ENCODE measurements around the gene IKZF3.
"Not testable (repeated sequence)": the region's sequence is repeated elsewhere in the genome, so short reads cannot be mapped to it uniquely, and the experiment has no call there.

The IKZF3 gene

DNA sequence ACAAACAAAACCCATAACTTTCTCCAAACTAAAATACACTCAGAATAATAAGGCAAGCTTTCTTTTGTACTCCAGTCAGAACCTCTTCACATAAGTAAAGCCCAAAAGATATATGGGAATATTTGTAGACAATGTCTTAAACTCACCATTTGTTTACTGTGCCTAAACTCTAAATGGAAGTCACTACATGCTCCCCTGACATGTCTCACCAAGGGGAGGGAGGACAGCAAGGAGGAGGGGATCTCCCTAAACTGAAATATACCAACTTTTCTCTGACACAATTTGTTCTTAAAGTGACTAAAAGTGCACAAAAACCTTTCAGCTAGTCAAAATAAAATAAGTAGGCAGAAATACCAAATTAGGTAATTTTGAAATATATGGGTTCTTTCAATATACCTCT, 87.9 kb downstream of the IKZF3 start:
- DNase-seq, result no peak

DNA sequence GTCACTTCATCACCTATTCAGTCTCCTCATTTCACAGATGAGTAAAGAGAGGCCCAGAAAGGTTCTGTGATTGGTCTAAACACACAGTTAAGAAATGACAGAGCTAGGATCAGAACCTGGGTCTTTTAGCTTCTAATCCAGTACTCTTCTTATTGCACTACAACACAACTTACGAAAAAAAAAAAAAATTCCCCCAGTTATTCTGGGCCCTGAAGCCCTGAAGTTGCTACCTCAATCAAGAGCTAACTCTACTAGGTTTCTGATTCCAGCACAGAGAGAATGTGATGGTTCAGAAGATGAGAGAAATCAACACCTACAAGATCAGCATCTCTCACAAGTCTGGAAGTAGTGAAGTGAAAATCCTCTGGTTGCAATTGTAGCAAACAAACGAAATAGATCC, 89.1 kb downstream of the IKZF3 start:
- no peak for DNase-seq

DNA sequence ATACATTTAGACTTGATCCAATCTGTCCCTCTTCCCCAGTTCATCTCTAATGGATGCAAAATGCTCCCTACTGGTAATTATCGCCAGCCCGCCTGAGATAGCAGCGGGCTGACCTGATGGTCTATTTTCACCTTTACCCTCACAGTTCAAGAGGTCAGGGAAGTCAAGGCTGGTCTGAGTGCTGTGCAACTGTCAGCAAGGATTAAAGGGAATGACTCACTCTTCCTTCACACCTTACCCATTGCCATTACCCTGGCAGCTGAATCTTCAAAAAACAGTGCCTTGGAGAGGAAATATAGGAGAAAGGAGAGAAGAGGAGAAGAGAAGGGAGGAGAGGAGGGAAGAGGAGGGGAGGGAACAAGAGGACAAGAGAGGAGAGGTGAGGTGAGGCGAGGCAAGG, 90.1 kb downstream of the IKZF3 start:
- peak; percentile 34 for DNase-seq

DNA sequence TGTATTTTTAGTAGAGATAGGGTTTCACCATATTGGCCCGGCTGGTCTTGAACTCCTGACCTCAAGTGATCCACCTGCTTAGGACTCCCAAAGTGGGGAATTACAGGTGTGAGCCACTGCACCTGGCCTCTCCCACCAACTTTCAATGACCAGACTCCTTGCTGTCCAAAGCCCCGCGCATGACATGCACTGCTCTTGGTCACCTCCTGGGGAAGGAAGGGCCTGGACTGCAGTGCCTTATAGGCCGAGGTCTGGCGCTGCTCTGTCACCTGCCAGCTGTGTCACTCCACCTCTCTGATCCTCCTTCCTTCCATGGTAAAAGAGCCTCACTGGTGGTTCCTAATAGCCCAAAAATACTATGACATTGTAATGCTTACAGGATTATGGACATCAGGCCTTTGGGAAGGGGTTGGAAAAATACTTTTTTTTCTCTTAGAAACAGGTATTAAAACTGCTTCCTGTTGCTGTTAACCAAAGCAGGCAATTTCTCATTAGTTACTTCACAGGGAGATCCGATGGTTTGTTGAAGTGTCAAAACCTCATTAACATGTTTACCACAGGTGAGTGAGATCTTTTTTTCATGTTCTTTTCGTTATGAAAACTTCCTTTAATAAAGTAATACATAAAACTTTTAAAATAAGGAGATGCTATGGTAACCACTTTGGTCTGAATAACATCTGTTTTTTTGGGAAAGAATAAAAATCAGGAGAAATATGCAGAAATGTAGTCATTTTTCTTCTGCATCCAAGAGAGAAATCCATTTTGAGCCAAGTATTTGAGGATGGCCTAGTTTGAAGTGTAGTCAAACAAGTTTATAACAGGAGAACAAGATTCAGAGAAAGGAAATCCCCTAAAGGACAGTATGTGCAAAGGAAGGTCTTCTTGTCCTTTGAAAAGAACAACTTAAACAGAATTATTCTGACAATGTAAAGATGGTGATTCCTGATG, 90.9 kb downstream of the IKZF3 start:
- DNase-seq, result no peak

DNA sequence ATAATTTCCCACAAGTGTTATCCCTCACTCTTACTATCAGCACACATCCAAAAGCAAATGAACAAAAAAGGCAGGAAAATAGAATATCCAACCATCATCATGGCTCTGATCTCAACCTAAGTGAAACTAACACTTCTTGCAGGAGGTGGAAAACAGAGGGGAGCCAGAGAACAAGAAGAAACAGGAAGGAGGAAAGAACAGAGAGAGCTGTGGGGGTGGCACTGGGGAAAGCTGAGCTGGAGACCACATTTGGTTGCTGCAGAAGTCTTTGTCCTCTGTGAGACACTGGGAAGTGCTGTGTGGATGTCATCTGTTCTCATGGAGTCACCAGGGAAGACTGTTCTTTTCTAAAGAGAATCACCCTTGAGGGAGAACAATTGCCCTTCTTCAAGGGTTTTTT, 91.7 kb downstream of the IKZF3 start:
- DNase-seq, result no peak

DNA sequence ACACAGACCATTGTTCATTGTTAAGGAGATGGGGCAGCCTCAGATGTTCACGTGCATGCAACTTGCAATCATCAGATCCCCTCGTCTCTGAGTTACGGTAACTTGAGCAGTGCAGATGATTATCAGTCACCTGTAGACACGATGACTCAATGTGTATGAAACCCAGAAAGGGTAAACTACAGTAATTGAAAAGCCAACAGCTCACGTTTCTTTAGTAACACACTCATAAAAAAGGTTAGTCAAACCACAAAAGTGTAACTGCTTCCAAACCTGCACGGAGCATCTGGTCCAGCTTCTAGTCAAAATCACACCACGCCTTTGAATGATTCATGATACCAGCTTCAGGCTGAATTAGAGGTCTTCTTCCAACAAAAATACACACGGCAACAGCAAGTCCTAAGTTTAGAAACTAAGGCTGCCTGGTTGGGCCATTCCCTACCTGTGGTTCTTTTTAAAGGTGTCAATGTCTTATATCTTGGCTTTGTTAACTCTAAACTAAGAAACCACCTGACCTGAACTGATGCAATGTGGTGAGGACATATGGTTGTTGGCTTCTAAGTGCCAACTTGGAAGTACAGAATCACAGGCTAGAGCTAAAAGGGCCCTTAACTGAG, 94.0 kb downstream of the IKZF3 start:
- peak; percentile 41 for DNase-seq

DNA sequence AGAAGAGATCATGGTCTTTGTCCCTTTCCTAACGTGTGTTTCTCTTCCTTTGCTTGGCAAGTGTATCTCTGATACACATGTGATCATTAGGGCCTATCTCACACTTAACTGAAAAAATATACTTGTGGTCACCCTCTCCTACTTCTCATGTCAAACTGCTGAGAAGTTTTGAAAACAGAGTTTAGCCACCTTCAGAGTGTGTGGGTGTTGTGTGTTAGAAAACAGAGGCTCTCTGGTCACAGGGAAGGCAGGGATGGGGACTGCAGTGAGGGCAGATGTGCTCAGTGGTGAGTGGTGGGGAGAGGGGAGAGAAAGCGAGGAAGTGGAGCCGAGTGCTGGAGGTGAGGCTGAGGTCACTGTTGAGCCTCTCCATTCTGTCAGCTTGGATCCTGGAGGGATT, 97.0 kb downstream of the IKZF3 start:
- no peak for DNase-seq

DNA sequence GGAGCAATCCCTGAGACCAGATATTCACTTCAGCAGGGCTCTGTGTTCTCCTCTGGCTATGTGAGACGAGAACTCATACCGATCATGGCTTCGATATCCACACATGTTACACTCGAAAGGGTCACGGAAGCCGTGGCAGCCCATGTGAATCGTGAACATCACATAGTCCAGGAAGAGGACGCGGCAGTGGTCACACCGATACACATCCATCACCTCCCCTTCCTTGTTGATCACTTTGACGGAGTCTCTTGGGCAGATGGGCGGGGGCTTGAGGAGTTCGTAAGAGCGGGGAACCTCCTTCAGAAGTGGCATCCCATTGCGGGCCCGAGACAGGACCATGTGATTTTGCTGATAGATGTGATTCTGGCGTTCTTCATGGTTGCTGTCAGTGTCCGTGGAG, 98.3 kb downstream of the IKZF3 start:
- no peak for DNase-seq

DNA sequence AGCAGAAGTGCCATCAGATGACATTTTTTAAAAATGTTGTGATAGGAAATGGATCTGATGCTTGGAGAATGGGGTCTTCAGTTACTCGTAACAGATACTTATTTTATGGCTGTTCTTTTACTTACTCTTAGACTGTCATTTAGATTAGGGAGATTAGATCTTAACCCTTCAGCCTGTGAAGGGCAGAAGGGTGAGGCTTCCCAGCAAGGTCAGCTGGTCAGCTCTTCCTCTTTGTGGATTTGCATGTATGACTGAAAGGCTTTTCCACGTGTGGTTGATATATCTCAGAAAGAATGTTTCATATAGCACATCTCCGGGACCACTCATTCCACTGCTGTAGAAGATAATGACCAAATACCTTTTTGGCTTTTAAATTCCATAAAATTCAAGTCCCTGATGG, 98.9 kb downstream of the IKZF3 start:
- DNase-seq, result no peak

DNA sequence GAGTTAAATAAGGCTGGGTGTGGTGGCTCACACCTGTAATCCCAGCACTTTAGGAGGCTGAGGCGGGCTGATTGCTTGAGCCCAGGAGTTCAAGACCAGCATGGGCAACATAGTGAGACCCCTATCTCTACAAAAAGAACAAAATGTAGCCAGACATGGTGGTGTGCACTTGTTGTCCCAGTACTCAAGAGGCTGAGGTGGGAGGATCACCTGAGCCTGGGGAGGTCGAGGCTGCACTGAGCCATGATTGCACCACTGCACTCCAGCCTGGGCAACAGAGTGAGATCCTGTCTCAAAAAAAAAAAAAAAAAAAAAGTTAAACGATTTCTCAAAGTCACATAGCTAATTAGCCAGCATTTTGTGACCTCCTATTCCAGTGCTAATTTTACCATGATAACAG, 99.9 kb downstream of the IKZF3 start:
- DNase-seq, result not testable (repeated sequence)

DNA sequence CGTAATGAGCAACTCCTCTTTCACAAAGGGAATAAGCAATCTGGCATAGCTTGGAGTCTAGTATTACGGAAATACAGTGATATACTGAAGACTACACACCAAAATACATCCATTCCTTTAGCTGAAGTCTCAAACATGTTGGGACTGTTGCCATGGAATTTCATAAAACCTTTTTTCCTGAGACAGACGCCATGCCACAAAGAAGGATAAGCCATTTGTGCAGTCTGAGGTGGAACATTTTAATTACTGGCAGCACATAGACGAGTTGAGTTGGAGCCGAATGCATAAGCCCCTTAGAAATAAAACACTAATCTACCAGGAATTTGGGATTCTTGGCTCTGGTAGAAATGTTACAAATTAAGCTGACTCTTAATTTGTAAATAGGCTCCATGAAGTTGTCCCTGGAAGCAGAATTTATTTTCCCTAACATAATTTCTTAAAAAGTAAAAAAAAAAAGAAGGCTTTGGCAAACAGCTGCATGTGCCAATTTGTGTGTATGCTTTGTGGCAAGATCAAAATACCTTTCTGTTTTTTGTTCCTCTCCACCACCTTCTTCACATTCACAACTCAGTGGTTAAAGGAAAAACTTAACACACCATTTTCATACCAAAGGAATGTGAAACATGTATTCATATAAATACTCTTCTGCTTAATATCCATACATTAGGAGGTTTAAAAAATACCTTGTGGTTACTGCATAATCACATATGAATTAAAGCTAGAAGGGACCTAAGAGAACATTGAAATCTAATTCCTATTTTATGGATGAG, 100.9 kb downstream of the IKZF3 start:
- DNase-seq, result no peak

DNA sequence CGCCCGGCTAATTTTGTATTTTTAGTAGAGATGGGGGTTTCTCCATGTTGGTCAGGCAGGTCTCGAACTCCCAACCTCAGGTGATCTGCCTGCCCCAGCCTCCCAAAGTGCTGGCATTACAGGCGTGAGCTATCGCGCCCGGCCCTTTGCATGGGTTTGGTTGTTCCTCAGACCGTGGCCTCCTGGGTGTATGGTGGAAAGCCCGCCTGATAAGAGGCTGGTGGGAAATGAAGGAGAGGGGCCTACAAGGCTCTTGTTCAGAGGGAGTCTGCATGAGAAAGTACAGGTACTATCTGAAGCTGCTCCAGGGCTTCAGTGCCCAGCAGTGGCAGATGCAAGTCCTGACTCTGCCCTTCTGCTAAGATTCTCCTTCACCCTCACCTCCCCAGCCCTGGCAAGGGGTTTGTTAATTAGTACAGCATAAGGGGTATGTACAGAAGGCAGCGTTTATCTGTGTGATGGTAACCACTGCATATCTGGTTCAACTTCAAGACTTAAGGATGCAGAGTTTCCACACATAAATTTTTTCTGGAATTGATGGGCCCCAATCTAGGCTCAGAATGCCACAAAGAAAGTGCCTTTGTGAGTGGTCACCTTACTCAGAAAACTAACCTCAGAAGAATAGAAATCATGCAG, 102.1 kb downstream of the IKZF3 start:
- DNase-seq, result no peak

DNA sequence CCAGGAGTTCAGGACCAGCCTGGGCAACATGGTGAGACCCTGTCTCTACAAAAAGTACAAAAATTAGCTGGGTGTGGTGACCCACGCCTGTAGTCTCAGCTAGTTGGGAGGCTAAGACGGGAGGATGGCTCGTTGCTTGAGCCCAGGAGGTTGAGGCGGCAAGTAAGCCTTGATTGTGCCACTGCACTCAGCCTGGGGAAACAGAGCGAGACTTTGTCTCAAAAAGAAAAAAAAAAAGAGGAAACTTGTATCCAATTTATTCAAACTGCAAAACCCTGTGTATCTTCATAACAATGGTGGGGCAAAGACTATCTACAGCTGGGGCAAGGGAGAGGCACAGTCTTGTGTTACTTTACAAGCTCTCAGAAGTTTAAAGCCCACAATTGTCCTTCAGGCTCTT, 104.9 kb downstream of the IKZF3 start:
- no peak for DNase-seq

DNA sequence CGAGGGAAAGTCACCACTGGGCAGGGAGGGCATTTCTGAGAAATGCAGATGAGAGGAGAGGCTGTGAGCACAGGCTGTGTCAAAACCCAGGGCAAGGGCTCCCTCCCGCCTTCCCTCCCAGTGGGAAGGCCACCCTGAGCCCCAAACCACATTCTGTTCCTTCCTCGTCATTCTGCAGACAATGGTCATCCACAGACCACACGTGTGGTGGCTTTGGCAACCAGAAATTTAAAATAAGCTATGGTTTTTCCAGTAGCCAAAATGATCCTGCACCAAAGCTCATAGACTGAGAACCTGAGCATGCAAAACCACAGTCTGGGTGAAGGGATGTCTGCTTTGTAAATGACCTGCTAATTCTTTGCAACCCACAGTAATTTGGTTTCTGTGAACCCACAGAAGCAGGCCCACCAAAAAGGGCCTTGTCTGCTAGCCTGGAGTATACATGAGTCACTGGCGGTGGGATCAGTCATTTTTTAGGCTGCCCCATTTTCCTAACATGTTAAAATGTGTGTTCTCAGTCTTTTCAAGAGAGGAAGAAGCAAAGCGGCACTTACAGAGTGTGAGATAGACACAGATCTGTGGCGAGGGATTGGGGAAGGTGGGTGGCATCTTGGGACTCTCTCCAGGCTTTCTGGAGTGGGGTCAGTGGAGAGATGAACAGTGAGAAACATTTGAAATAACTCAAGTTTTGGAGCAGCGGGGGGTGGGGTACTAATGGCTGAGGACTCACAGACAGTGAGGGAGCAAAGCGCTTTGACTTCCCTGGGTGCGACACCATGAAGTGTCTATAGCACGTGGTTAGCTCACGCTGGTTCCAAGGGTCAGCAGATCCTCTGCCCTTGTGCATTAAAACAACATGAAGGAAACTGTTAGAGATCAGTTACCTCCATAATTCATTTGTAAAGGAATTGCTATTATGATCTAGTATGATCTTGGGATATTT, 105.9 kb downstream of the IKZF3 start:
- peak; percentile 64 for DNase-seq

DNA sequence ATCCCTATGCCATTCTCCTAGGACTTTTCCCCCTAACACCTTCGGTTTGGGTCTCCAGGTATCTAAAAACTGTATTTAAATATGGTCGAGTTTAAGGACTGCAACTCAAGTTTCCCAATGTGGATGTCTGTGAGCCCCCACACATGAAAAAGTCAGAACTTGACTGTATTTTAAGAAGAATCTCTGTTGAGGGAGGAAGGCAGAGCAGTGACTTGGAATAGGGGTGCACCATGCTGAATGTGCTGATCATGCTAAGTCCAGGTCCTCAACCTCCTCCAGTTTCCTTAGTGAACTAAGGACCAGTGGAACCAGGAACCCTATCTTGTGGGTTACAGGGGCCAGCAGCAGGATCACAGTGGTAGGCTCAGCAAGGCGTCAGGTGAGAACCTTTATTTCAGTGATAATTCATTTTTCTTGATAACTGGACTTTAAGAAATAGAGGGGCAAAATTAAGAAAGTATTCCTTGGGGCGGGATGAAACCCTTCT, 106.9 kb downstream of the IKZF3 start:
- no peak for DNase-seq

DNA sequence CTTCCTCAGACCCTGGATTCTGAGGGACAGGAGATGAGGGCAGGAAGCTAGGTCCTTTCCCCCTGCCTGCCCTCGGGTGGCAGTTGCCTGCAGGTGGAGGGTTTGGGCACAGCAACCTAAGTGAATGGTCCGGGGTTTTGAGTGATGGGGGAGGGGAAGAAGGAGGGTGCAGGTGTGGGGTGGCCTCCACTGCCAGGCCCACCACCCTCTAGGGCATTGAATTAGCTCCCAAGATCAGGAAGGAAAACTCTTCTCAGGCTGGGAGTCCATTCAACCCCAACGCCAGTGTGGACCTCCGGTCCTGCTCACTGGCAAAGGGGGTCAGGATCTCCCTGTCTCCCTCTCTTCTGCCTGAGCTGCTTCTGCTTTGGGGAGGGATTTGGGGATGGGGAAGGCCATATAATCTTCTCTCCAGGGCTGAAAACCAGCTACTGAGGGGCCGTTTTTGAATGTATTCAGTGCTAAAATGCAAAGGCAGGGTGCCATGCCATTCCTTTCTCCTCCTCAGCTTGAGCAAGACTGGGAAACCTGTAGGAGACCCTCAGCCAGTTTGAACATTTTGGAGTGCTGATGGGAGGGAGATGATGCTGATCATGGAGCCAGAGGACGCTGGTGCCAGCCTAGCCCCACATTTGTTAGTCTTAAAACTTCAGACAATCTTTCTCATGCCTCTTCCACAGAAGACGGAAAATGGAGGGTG, 107.6 kb downstream of the IKZF3 start:
- no peak for DNase-seq

DNA sequence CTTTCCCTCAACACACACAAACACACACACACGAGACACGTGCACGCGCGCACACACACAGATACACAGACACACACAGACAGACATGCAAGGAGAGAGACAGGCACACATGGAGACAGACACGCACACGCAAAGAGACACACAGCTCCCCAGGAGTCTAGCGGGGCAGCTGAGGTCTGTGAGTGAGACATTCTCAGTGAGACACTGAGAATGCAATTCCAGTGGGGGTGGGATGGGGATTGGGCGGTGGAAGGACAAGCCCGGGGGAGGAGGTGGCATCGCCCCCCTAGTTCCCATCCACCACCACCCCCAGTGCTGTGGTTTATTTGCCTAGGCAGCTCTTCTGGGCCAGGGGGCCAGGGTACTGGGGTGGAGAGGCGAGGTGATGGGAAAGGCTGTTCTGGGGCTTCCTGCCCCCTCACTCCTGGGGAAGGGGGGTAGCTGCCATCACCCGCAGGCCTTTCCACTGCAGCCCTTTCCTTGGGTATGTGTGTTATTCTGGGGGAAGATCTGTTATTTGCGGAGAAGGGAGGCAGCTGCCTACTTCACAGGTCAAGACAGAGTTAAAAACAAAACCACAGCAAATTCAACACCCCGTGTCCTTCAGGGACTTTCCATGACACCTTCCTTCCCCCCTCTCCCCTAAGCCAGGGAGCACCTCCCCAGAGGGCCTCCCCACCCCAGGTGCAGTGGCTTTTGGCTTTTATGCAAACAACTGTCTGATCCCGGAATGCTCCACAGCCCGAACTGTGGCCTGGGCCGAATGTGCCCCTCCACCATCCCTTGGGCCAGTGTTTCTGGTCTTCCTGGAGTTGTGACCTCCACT, 108.3 kb downstream of the IKZF3 start:
- DNase-seq, result peak; percentile 66

DNA sequence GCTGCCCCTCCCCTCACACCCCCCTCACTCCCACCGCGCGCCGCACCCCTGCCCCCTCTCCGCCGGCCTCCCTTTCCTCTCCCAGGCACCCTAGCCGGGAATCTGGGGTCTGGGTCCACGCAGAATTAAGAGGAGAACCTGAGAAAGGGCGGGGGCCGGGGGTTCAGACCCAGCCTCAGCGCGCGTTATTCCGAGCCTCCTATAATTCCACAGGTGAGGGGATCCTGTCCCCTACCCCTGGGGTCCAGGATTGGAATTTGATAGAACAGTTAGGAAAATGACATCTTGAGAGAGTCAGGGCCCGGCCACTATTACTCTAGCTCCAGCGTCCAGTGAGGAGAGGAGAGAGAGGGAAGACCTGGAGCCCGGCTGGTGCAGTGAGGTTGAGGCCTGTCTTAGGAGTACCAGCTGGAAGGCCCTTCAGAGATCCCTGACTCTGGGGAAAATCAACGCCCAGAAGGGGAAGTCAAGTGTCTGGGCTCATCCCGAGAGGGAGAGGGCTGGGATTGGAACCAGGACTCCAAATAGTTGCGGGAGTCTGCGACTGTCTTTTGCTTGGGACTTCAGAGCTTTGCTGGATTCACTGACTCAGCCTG, 109.1 kb downstream of the IKZF3 start:
- DNase-seq, result peak; percentile 61

DNA sequence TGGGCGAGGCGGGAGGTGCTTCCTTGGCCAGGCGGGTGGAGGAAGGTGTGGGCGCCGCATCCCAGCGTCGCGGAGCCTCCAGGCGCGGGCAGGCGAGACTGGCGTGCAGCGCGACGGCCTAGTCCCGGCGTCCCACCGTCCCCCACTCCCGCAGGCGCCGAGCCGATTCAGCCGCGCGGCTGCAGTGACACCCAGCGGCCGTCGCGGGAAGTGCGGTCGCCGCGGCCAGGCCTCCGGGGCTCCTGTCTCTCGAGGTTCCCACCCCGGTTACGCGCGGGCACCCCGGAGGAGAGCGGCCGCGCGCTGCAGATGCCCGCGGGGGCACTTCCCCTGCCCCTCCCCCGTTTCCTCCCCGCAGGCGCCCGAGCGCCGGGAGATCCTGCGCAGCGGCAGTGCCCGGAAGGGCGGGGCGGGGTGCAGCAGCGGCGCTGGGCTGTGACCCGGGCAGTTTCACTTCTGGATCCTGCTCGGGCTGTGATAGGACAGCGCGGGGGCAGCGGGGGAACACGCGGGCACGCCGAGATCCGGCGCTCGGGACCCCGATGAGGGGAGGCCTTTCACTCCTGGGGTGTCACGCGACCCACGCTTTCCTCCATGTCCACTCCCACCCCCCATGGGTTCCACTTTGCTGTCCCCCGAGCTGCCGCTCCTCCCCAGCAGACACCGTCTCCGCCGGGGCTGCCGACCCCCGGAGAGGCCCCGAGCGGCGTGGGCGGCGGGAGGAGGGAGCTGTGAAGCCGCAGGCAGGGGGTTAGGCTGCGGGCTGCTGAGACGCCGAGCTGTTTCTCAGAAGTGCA, 109.8 kb downstream of the IKZF3 start:
- DNase-seq, result peak; percentile 98

All from activated T-cell treated with anti-CD3 and anti-CD28 coated beads, Interleukin-2, amount 50 U/mL, for 1 hour (primary cell).